Adrenal gland (tissue), 12 donors: ENCODE results near the gene GPR137C. TPM values are rescaled to one million over a fixed set of nuclear protein-coding genes. Genes with fewer than 3 reads are reported as not detected.

Source experiments
- DNase-seq, 7 donors: peaks; one replicate each; pipeline ENCODE4 v3.0.0-alpha.2; 2019 to 2020
- H3K27ac ChIP-seq, 5 donors: fragments of 200-600 bp; sonication (generic) in 4 of 5; 1 replicate in 3 of 5; 2 replicates in 2 of 5; pipeline versions ENCODE4 v1.5.1 to v1.8.0; 2016 to 2020; ENCODE audit warnings: mild to moderate bottlenecking in 1 of 5
- H3K27me3 ChIP-seq: fragments of 200-600 bp; 2 replicates; pipeline ENCODE4 v1.8.0; 2021
- H3K36me3 ChIP-seq, 2 donors: fragments of 200-600 bp; replicated peaks in 1 of 2; 1 replicate in 1 of 2; 2 replicates in 1 of 2; pipeline versions ENCODE4 v1.5.1 to v1.8.0; 2018 to 2022
- H3K4me1 ChIP-seq, 2 donors: fragments of 200-600 bp; replicated peaks in 1 of 2; 1 replicate in 1 of 2; 2 replicates in 1 of 2; pipeline versions ENCODE4 v1.5.1 to v1.8.0; 2018 to 2021
- H3K4me3 ChIP-seq, 4 donors: fragments of 200-600 bp; sonication (generic) in 3 of 4; one replicate each; pipeline ENCODE4 v1.5.1; 2016 to 2018
- H3K9me3 ChIP-seq, 3 donors: fragments of 200-600 bp; sonication (generic) in 1 of 3; replicated peaks in 1 of 3; 1 replicate in 2 of 3; 2 replicates in 1 of 3; pipeline versions ENCODE4 v1.5.1 to v1.8.0; 2016 to 2021
- CTCF ChIP-seq, 6 experiments: fragments of 450-650 bp in 4 of 6; fragments of 200-600 bp in 2 of 6; sonication (generic) in 1 of 6; IDR thresholded peaks; 1 replicate in 5 of 6; 2 replicates in 1 of 6; pipeline versions ENCODE4 v1.5.1 to v1.8.0; 2016 to 2021; ENCODE audit warnings: antibody characterized with exemption in 6 of 6, mild to moderate bottlenecking in 2 of 6, moderate library complexity in 1 of 6
- POLR2A ChIP-seq, 2 donors: fragments of 450-650 bp; IDR thresholded peaks; one replicate each; pipeline ENCODE4 v1.6.1; 2017; ENCODE audit warnings: antibody characterized with exemption in 2 of 2, mild to moderate bottlenecking in 2 of 2, moderate library complexity in 1 of 2
- WGBS, 4 donors: extraction: QIAGEN DNeasy Blood & Tissue Kit in 2 of 4; methylation state at CpG; one replicate each; pipeline versions ENCODE4 v1.1.5 to v1.1.7; 2013 to 2017; 5-methylcytosine and 5-hydroxymethylcytosine counted together
- intact Hi-C, 2 donors: fragments of 100-400 bp; cut with DNase I; formaldehyde crosslinking; loops; one replicate each; pipeline versions ENCODE4 v1.14.1 to v1.15.0; 2022 to 2023
- polyA plus RNA-seq, 3 donors: library from polyadenylated mRNA; stranded (reverse); fragments of 200-250 nt in 2 of 3; fragments of 350-450 nt in 1 of 3; fragmentation: Illumina TruSeq in 1 of 3; extraction: RNeasy Lipid Tissue Mini Kit (QIAGEN cat#74804) in 1 of 3; gene quantifications; one replicate each; pipeline ENCODE4 v1.2.3, GENCODE V29; 2013 to 2014
- total RNA-seq, 9 donors: library from RNA; depleted of rRNA in 4 of 9; stranded (reverse); fragments of >200 nt in 4 of 9; fragments of 120-200 nt in 1 of 9; fragmentation: NEBNext Ultra II Directional in 1 of 9; extraction: Animal tissue kit (Norgen Biotek cat#: 25700) in 1 of 9; gene quantifications; one replicate each; pipeline versions ENCODE4 v1.1.0 to v1.2.4, GENCODE V29; 2013 to 2023
- donor health status: healthy with polysubstance abuse.
- donor health status: Bipolar disorder and iron deficiency.
- donor health status: DM: yes; HTN: yes; CAD: no.
- donor health status: DM: no; HTN: no; CAD: no.
- donor health status: DM: no; HTN: no; CAD: no.
- donor health status: DM: yes; HTN: yes; CAD: no.

GPR137C gene
- total and polyA plus RNA-seq, 12 donors, result 0.09 to 2.8 (median 0.66) TPM

- 83 to 96% (median 88%) methylated on average over 1 of the region's 1 CpG for WGBS, 4 donors
Measured at GRCh38 chr14:52590318-52590717, 37.7 kb downstream of the GPR137C start.

GRCh38 chr14:52596320-52596719 lies 43.7 kb downstream of the GPR137C start:
- Histone ChIP-seq H3K4me3 (no peak overlapping the region), H3K27ac (no peak overlapping the region), H3K4me1 (no peaks in the 10 kb centered on the region), H3K36me3 (no peaks in the 10 kb centered on the region), H3K9me3 (no peaks in the 10 kb centered on the region), H3K27me3 (no peaks in the 10 kb centered on the region)
- WGBS, 4 donors, result 91 to 92% (median 91%) methylated on average over 9 to 10 of the region's 10 CpGs
- intact Hi-C loops, result no loop called here
- TF ChIP-seq POLR2A (IDR thresholded peaks at IDR 0.05) (no peak), CTCF (IDR thresholded peaks at IDR 0.05) (no peak)
- DNase-seq, result no peak

More at GRCh38 chr14:52590318-52590717, 37.7 kb downstream of the GPR137C start:
- no peak for DNase-seq
- Histone ChIP-seq H3K36me3 (no peaks in the 10 kb centered on the region), H3K4me3 (no peak overlapping the region), H3K27me3 (no peaks in the 10 kb centered on the region), H3K27ac (no peak overlapping the region), H3K4me1 (no peaks in the 10 kb centered on the region), H3K9me3 (no peaks in the 10 kb centered on the region)
- intact Hi-C loops, result no loop called here
- no peak for TF ChIP-seq POLR2A (IDR thresholded peaks at IDR 0.05)
- TF ChIP-seq CTCF (IDR thresholded peaks at IDR 0.05), result no peak

- H3K9me3 ChIP-seq, result no peaks in the 10 kb centered on the region
- no peaks in the 10 kb centered on the region for H3K4me1 ChIP-seq
- no peak overlapping the region for H3K27ac ChIP-seq
- H3K4me3 ChIP-seq, result no peak overlapping the region
- 82 to 95% (median 91%) methylated on average over 5 of the region's 5 CpGs for WGBS, 4 donors
- H3K36me3 ChIP-seq, result no peaks in the 10 kb centered on the region
- TF ChIP-seq POLR2A (IDR thresholded peaks at IDR 0.05) (no peak), CTCF (IDR thresholded peaks at IDR 0.05) (no peak)
- DNase-seq, result no peak
- intact Hi-C loops, result no loop called here
- no peaks in the 10 kb centered on the region for H3K27me3 ChIP-seq
Measured at GRCh38 chr14:52596861-52597260, 44.2 kb downstream of the GPR137C start.

- no peak for DNase-seq
- Histone ChIP-seq H3K27ac (no peak overlapping the region), H3K36me3 (no peaks in the 10 kb centered on the region), H3K4me1 (no peaks in the 10 kb centered on the region), H3K9me3 (no peaks in the 10 kb centered on the region), H3K4me3 (no peak overlapping the region), H3K27me3 (no peaks in the 10 kb centered on the region)
- 88 to 97% (median 93%) methylated on average over 1 of the region's 1 CpG for WGBS, 4 donors
- TF ChIP-seq POLR2A (IDR thresholded peaks at IDR 0.05), result no peak
- no peak for TF ChIP-seq CTCF (IDR thresholded peaks at IDR 0.05)
- intact Hi-C loops, result no loop called here
Measured at GRCh38 chr14:52598568-52598967, 45.9 kb downstream of the GPR137C start.
